Stimulated activated CD4-positive, alpha-beta T cell treated with anti-CD3 and anti-CD28 coated beads, Interleukin-1b, Interleukin-23, amount 100 ng/mL, for 1 hour (primary cell): ENCODE results near the gene HSD17B2.

Source experiments
- DNase-seq, 2 donors: peaks; one replicate each; pipeline ENCODE4 v3.0.0-alpha.2; 2020; ENCODE audit warnings: low read depth in 2 of 2

HSD17B2 gene

GRCh38 chr16:82047787-82048186 is 12.7 kb downstream of the HSD17B2 start:
- no peak for DNase-seq

GRCh38 chr16:82049484-82049883 is 14.4 kb downstream of the HSD17B2 start:
- DNase-seq: no peak

DNA sequence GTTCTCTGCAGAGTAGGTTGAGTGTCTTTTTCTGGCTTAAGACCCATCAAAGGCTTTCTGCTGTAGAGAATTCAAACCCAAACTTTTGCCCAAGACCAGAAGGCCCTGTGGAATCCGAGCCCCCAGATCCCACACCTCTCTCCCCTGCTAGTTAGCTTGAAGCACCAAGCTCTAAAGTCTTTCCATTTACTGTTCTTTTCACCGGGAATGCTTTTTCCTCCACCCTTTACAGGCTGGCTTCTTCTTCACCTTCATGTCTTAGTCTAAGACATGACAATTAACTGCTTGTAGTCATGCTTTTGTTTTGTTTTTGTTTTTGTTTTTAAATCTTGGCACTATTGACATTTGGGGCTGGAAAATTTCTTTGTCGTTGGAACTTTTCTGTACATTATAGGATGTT is 15.5 kb downstream of the HSD17B2 start:
- no peak for DNase-seq

GRCh38 chr16:82050909-82051357 is 15.9 kb downstream of the HSD17B2 start:
- no peak for DNase-seq

DNA sequence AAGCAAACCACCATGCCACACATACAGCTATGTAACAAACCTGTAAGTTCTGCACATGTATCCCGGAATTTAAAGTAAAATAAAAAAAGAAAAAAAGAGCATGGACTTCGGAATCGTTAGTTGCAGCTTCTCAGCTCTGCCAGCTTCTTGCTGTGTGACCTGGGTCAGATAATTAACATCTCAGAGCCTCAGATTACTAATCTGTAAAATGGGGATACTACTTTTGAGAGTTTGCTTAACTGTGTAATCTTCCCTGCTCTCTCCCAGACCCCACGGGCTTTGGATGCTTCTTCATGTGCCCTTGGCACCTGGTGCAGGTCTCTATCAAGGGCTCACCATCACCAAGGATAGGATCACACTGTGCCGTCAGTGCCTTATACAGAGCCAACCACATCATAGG is 16.6 kb downstream of the HSD17B2 start:
- DNase-seq: no peak

DNA sequence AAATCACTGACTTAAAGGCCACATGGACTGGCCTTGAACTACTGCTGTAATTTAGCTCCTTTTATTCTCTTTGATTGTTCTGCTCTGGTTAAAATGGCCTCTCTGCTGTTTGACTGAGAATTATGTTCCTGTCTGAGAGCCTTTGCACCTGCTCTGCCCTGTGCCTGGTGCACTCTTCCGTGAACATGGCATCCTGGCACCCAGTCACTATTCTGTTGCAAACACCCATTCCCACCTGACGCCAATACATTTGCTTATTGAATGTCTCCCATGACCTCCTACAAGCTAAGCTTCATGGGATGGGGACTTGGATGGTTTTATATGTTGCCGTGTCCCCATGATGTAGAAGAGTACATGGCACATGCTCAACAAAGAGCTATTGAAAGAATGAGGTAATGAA is 20.1 kb downstream of the HSD17B2 start:
- DNase-seq: no peak

GRCh38 chr16:82055728-82056549 is 20.9 kb downstream of the HSD17B2 start:
- DNase-seq: no peak

GRCh38 chr16:82056550-82056896 is 21.5 kb downstream of the HSD17B2 start:
- no peak for DNase-seq

GRCh38 chr16:82059161-82059982 is 24.3 kb downstream of the HSD17B2 start:
- no peak for DNase-seq

- DNase-seq: no peak
Measured at GRCh38 chr16:82059983-82060421, 24.9 kb downstream of the HSD17B2 start.

DNA sequence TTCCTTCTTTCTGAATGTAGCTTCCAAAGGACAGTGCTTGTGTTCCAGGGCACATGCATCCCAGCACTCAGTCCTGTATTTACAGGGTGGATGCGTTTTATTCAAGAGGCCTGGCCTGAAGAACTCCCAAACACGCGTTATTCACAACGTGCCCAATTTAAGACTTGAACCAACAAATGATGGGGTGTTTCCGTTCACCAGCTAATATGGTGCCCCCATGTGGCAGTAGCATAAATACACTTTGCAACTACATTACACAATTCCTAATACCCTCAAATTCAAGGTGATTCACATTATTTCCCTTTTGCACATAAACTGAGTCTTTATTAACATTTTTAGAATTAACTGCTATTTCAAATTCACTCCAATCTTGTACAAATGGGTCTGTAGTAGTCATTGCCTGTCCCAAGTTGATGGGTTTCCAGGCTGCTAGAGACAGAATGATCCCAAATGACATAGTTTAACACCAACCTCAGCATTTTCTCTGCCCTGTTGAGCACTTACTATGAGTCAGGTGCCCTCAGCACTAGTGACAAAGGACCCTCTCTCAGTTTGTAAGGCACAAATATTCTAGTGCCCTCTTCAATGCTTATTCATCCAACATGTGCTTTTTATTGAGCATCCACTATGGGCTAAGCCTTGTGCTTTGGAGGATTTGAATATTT is 26.9 kb downstream of the HSD17B2 start:
- DNase-seq: no peak

DNA sequence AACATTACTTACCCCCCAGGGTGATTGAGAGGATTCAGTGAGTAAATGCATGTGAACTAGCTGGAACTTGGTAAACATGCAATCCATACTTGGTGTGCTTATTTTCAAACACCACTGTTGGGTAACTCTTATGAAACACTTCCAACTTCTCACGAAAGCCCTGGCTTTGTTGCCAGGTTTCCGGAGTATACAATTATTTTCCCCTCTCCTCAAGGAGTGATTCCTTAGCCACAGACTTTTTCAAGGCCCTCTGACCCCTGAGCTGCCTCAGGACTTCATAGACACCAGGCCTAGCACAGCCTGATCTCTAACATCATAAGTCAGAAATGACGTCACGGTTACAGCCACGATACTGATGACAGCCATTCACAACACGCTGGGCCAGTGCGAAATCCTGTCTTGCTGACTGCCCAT is 27.6 kb downstream of the HSD17B2 start:
- DNase-seq: no peak

DNA sequence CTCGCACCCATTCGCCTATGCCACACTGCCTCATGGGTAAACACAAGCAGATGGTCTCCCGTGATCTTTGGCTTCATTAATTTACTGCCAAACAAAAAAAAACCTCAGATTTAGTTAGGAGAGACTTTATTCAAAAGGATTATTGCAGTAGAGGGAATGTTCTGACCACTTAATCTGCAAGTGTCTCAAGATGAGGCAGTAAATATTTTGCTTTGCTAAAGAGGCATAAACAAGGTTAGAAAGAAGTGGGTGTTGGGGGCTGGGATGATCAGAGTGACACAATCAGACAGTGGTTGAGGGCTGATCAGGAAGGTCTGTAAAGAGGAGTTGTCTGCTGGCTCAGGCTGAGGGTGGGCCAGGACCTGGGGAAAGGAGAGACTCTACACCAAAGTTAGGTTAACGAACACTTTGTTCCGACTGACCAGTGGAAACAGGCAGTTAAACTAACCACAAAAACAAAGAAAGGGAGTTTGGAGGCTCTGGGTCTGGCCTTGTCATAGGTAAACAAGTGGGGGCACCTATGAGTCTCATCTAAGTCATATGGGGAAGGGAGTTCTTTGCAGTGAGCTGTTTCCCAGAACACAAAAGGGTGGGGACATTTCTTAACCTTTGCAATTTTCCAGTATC is 28.5 kb downstream of the HSD17B2 start:
- DNase-seq: no peak

GRCh38 chr16:82067042-82067803 is 32.2 kb downstream of the HSD17B2 start:
- no peak for DNase-seq

- no peak for DNase-seq
Measured at GRCh38 chr16:82067804-82068325, 32.8 kb downstream of the HSD17B2 start.

DNA sequence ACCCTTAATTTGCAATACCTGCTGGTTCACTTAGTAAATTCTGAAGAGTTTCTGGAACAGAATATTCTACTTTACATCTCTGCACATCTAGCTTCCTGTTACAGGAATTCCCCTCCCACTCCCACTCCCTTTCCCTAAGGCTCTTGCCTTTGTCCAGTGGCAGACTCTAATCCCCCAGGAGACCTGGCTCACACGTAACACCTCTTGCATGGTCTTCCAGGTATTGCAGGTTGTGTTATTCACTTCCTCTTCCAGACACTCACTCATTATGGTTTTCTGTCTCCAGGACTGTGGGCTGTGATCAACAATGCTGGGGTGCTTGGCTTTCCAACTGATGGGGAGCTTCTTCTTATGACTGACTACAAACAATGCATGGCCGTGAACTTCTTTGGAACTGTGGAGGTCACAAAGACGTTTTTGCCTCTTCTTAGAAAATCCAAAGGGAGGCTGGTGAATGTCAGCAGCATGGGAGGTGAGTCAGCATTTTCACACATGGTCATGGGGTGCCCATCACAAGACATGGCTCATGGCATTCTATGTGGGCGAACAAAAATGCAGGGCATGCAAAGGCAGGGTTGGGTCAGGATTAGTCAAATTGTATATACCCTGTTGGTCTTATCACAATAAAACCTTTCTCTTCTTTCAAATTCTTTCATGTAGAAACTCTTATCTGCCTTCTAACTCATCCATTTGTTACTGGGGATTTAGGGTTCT is 35.8 kb downstream of the HSD17B2 start:
- DNase-seq: no peak

GRCh38 chr16:82071421-82071820 is 36.4 kb downstream of the HSD17B2 start:
- no peak for DNase-seq

- no peak for DNase-seq
Measured at GRCh38 chr16:82072313-82072712, 37.3 kb downstream of the HSD17B2 start.

- DNase-seq: no peak
Measured at GRCh38 chr16:82074019-82074558, 39.0 kb downstream of the HSD17B2 start.

- DNase-seq: no peak
Measured at GRCh38 chr16:82078125-82078524, 43.1 kb downstream of the HSD17B2 start.
